GM19193 (cell line): Measurements from ENCODE around the gene MBD3L2B.
"Not testable (repeated sequence)": the region's sequence is repeated elsewhere in the genome, so short reads cannot be mapped to it uniquely, and the experiment has no call there.

Experiments
- POLR2A ChIP-seq: IDR thresholded peaks from 4 replicates; pipeline ENCODE4 v1.6.1; 2011; ENCODE audit not compliant: insufficient read depth, insufficient read length; ENCODE audit errors: extremely low read depth

The MBD3L2B gene

DNA sequence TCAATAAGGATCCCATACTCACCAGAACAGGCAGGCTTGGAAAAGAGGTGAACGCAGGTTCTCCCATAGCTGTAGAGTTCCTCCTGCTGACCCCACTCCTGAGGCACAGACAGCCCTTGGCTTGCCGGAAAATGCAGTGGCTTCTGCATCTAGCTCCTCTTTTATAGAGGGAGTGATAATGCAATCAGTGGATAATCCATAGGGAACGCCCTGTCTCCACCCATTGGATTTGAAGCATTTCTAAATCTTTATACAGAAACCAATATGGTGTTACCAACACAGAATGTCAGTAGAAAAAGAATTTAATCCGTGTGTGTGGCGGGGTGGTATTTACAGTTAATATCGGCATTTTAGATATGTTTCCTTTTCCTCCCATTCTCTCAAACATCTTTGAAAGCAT is at the start of gene MBD3L2B:
TSS of gene MBD3L2B (minus strand) at position 101 of the 400 bp plus-strand sequence. CDS start at position 67, 34 bp downstream.
- not testable (repeated sequence) for TF ChIP-seq POLR2A

DNA sequence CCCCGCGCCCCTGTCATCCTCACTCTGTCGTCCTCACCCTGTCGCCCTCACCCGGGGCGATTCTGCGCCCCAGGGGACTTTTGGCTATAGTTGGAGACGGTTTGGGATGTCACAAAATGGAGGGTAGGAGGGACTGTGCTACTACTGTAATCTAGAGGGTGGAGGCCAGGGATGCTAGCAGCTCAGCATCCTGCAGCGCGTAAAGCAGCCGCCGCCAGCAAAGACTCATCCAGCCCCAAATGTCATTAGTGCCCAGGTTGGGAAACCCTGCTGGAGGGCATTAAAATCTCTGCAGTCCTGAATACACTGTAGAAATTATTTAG is 48.6 kb upstream of the MBD3L2B start:
- no peak for TF ChIP-seq POLR2A

DNA sequence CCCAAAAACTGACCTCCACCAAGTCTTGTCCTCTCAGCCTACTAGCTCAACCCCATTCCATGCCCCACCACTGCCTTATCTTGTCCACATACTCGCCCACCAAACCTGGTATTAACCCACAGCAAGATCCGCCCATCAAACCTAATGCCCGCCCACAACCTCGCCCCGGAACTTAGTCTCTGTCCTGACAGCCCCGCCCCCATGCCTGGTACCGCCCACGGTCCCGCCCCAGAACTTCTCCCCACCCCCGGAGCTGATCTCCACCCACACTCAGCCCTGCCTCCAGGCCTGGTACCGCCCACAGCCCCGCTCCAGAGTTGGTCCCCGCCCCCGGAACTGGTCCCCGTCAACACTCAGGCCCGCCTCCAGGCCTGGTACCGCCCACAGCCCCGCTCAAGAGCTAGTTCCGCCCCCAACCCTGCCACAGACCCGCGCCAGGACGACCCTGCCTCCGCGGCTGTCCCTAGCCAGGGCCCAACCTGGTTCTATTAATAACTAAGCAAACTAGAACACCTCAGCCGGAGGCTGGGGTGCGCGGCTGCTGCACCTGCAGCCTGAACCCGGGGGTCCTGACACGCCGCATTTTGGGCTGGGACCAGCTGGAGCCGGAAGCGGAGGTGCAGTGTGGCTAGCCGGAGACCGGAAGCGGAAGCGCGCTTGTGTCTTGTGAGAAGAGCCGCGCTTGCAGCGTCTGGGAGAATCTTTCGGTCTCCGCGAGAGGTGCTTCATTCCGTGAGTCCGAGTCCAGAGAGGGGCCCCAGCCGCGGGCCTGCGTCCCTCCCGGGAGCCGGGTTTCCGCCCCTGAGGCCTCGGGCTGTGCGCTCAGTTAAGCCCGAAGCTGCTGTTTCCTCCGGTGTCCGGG is 48.0 kb upstream of the MBD3L2B start, which contains the start of gene ZNF557:
TSS of gene ZNF557 (plus strand) at position 662 of the 862 bp plus-strand sequence. CDS start 5,372 bp downstream, outside the sequence.
- peak; percentile 96 for TF ChIP-seq POLR2A

DNA sequence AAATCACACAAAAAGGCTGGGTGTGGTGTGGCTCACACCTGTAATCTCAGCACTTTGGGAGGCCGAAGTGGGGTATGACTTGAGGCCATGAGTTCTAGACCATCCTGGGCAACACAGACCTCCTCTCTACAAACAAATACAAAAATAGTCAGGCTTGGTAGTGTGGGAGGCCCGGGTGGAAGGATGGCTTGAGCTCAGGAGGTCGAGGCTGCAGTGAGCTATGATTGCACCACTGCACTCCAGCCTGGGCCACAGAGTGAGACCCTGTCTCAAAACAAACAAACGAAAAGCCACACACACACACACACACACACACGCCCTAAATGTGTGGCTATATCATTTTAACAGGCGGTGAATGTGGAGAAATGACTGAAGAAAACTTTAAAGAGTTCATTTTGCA is 47.4 kb upstream of the MBD3L2B start:
- no peak for TF ChIP-seq POLR2A

DNA sequence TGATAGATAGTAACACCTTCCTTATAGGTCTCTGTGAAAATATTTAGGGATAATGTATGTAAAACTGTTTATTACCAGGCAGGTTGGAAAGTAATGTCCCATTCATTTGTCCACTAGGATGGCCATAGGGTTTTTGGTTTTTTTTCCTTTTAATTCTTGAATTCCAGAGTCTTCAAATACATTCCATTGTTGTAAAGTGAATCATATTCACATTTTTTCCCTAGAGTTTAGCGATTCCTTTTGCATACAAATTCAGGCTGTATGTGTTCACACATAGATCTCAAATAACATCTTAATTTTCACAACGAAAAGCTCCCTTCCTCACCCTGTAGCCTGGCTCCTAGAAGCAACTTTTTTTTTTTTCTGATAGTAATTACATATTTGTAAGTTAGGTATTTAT is 46.5 kb upstream of the MBD3L2B start:
- no peak for TF ChIP-seq POLR2A

DNA sequence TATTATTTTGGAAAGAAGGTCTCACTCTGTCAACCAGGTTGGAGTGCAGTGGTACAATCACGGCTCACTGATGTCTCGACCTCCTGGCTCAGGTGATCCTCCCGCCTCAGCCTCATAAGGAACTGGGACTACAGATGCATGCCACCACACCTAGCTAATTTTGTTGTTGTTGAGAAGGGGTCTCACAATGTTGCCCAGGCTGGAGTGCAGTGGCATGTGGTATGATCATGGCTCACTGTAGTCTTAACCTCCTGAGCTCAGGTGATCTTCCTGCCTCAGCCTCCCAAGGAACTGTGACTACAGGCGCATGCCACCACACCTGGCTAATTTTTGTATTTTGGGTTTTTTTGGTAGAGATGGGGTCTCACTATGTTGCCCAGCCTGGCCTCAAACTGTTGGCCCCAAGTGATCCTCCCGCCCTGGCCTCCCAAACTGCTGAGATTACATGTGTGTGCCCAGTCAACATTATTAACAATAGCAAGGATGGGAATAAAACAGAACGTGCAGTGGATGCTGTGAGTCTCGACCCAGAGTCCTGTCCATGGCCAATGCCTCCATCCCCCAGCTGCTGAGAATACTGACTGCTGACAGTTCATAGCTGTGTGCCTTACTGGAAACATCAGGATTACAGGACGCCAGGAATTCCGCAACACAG is 42.7 kb upstream of the MBD3L2B start:
- TF ChIP-seq POLR2A: no peak

DNA sequence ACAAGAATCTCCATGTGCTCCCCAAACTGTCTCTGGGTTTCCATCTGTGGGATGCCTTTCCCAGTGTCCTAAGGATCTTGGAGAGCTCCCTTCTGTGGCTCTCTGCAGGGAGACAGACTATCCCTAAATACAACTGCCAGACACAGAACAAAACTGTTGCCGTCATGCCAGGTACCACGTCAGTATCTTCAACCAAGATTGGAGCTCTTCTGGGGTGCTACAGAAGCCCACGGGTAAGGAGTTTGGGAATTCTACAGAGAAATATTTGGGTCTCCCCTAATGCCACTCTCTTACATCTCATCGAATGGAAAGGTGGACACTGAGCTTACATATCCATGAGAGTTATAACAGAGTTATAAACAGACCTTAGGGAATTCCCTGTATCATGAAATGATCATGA is 42.1 kb upstream of the MBD3L2B start:
- no peak for TF ChIP-seq POLR2A

DNA sequence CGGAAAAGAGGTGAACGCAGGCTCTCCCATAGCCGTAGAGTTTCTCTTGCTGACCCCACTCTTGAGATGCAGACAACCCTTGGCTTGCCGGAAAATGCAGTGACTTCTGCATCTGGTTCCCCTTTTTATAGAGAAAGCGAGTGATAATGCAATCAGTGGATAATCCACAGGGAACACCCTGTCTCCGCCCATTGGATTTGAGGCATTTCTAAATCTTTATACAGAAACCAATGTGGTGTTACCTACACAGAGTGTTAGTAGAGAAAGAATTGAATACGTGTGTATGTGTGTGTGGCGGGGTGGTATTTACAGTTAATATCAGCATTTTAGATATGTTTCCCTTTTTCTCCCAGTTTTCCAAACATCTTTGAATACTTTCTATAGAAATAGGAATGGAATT is 37.3 kb upstream of the MBD3L2B start, which contains the start of gene MBD3L3:
TSS of gene MBD3L3 (minus strand) at position 101 of the 400 bp plus-strand sequence. CDS start at position 30, 71 bp downstream.
- TF ChIP-seq POLR2A: not testable (repeated sequence)

DNA sequence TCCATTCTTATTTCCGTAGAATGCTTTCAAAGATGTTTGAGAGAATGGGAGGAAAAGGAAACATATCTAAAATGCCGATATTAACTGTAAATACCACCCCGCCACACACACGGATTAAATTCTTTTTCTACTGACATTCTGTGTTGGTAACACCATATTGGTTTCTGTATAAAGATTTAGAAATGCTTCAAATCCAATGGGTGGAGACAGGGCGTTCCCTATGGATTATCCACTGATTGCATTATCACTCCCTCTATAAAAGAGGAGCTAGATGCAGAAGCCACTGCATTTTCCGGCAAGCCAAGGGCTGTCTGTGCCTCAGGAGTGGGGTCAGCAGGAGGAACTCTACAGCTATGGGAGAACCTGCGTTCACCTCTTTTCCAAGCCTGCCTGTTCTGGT is 27.8 kb upstream of the MBD3L2B start, which contains the start of gene MBD3L2:
TSS of gene MBD3L2 (plus strand) at position 301 of the 400 bp plus-strand sequence. CDS start at position 354, 53 bp downstream.
- TF ChIP-seq POLR2A: not testable (repeated sequence)

DNA sequence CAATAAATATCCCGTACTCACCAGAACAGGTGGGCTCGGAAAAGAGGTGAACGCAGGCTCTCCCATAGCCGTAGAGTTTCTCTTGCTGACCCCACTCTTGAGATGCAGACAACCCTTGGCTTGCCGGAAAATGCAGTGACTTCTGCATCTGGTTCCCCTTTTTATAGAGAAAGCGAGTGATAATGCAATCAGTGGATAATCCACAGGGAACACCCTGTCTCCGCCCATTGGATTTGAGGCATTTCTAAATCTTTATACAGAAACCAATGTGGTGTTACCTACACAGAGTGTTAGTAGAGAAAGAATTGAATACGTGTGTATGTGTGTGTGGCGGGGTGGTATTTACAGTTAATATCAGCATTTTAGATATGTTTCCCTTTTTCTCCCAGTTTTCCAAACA is 18.8 kb upstream of the MBD3L2B start, which contains the start of gene MBD3L4:
TSS of gene MBD3L4 (minus strand) at position 101 of the 400 bp plus-strand sequence. CDS start at position 66, 35 bp downstream.
- TF ChIP-seq POLR2A: not testable (repeated sequence)

DNA sequence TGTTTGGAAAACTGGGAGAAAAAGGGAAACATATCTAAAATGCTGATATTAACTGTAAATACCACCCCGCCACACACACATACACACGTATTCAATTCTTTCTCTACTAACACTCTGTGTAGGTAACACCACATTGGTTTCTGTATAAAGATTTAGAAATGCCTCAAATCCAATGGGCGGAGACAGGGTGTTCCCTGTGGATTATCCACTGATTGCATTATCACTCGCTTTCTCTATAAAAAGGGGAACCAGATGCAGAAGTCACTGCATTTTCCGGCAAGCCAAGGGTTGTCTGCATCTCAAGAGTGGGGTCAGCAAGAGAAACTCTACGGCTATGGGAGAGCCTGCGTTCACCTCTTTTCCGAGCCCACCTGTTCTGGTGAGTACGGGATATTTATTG is 9.0 kb upstream of the MBD3L2B start, which contains the start of gene MBD3L5:
TSS of gene MBD3L5 (plus strand) at position 301 of the 400 bp plus-strand sequence. CDS start at position 335, 34 bp downstream.
- TF ChIP-seq POLR2A: not testable (repeated sequence)

DNA sequence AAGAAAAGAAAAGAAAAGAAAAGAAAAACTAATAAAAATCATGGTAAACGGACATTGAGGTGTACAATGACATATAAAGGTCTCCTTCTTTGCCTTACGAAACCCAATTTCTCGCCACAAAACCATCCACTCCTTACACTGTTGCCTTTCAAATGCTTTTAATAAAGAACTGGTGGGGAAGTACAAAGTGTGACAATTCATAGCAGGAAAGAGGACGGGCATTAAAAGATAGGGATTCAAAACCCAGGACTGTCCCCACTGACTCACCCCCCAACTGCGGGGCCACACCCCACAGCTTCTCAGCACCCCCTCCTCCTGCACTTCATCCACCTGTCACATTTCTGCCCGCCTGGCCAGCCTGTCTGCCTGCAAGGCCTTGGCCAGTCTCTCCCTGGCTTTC is 2.4 kb downstream of the MBD3L2B start:
- TF ChIP-seq POLR2A: no peak

DNA sequence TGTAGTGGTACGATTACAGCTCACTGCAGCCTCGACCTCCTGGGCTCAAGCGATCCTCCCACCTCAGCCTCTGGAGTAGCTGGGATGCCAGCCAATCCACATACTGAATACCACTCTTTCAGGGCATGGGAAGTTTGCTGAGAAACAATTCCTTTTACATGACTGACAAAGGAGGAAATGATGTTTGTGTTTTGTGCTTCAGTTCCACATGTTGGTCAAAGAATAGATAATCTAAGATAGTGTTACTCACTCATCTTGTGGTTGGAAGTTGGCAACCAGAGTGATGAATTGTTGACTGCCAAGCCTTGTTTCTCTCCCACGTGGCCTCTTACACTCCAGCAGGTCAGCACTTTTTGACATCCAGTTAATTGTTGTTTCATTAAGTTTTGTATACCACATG is 7.6 kb downstream of the MBD3L2B start:
- no peak for TF ChIP-seq POLR2A

DNA sequence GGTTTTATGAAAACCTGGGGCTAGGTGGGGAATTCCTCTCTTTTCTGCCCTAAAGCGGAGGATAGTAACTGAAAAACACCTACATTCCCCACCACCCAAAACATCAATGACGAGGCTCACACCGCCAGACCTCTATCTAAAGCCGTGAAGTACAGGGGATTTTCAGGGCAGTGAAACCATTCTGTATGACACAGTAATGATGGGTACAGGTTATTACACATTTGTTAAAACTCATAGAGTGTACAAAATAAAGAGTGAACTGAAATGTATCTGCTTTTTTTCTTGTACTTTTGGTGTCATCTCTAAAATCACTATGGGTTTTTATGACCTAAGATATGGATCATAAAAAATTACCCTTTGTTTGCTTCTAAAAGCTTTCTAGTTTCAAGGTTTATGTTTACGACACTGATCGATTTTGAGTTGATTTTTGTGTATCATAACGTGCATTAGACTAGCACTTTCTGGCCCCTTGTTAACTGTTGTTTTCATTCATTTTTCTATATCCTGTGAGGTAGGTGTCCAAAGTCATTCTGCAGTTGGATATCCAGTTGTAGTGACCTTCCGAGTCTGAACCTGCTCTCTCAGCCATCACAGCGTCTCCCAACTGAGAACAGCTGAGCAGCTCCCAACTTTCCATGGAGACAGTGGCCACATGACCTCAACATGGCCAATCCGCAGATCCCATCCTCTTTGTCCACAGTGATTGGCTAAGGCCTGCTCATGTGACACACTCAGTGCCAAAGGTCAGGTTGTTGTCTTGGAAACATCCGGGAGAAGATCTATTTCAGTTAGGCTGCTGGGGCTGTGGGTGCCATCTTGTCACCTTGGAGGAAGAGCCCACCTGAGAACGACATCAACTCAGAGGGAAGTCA is 10.3 kb downstream of the MBD3L2B start:
- no peak for TF ChIP-seq POLR2A
